BE2C (cell line): ENCODE data around the gene KRT33B. TPM values are rescaled to one million over a fixed set of nuclear protein-coding genes. Genes with fewer than 3 reads are reported as not detected.

Experiments
- DNase-seq: peaks from one replicate; pipeline ENCODE4 v3.0.0-alpha.2; 2020
- H3K27me3 ChIP-seq: fragments of 250-450 bp; sonication (Bioruptor Pico); 2 replicates; pipeline ENCODE4 v1.5.1; 2020; ENCODE audit warnings: mild to moderate bottlenecking
- H3K36me3 ChIP-seq: fragments of 250-450 bp; sonication (Bioruptor Pico); 2 replicates; pipeline ENCODE4 v1.5.1; 2020; ENCODE audit warnings: mild to moderate bottlenecking
- H3K4me1 ChIP-seq: fragments of 250-450 bp; sonication (Bioruptor Pico); 2 replicates; pipeline ENCODE4 v1.5.1; 2020
- H3K4me3 ChIP-seq: 2 replicates; pipeline ENCODE4 v1.5.1; 2011; ENCODE audit warnings: low read depth, low read length
- H3K9me3 ChIP-seq: fragments of 250-450 bp; sonication (Bioruptor Pico); 2 replicates; pipeline ENCODE4 v1.5.1; 2020
- CTCF ChIP-seq: IDR thresholded peaks from 2 replicates; pipeline ENCODE4 v1.5.1; 2012; ENCODE audit warnings: mild to moderate bottlenecking, low read depth, low read length
- polyA plus RNA-seq: library from polyadenylated mRNA; unstranded; fragments of >200 nt; gene quantifications from one replicate; pipeline ENCODE4 v1.2.1, GENCODE V29; 2012; ENCODE audit warnings: low read depth, missing spikeins; ENCODE audit not compliant: insufficient read length, insufficient read depth

Gene KRT33B
- polyA plus RNA-seq, result not detected

GRCh38 chr17:41369713-41370112, at the start of gene KRT33B:
Gene KRT33B, minus strand, starts transcription at chr17:41369813. Its CDS starts 63 bp downstream, at chr17:41369750.
- Histone ChIP-seq H3K9me3 (no peaks in the 10 kb centered on the region), H3K4me3 (no peak within 1 kb of the TSS), H3K27me3 (no peaks in the 10 kb centered on the region), H3K4me1 (no peaks in the 10 kb centered on the region), H3K36me3 (no peaks in the 10 kb centered on the region)
- DNase-seq, result no peak
- TF ChIP-seq CTCF, result no peak

- no peaks in the 10 kb centered on the region for H3K27me3 ChIP-seq
- no peaks in the 10 kb centered on the region for H3K9me3 ChIP-seq
- DNase-seq, result no peak
- H3K4me3 ChIP-seq, result no peak overlapping the region
- peaks cover 8% of the 10 kb centered on the region for H3K4me1 ChIP-seq
- H3K36me3 ChIP-seq, result no peaks in the 10 kb centered on the region
- no peak for TF ChIP-seq CTCF
Observed at GRCh38 chr17:41418116-41418860, 48.7 kb upstream of the KRT33B start.

DNA sequence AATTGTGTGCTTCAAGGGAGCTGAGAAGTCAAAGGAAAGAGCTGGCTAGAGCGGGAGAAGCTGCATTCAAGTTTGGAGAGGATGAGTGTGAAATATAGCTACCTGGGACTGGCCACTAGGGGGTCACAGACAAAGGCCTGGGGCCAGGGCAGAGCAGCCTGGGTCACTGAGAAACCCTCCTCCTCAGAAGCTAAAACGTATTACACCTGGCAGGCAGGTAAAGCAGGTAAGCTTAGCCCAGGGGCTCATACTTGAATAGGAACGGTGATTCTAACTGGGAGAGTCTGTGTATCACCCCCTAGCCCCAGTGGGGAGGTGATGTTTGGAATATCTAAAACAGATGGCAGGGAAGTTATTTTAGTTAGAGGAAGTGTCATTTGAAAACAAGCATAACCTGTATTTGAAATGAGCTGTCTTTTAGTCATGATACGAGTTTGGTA, 48.0 kb upstream of the KRT33B start:
- Histone ChIP-seq H3K9me3 (no peaks in the 10 kb centered on the region), H3K4me3 (no peak overlapping the region), H3K36me3 (no peaks in the 10 kb centered on the region), H3K27me3 (no peaks in the 10 kb centered on the region), H3K4me1 (peaks cover 8% of the 10 kb centered on the region)
- TF ChIP-seq CTCF, result peak; percentile 53
- no peak for DNase-seq

DNA sequence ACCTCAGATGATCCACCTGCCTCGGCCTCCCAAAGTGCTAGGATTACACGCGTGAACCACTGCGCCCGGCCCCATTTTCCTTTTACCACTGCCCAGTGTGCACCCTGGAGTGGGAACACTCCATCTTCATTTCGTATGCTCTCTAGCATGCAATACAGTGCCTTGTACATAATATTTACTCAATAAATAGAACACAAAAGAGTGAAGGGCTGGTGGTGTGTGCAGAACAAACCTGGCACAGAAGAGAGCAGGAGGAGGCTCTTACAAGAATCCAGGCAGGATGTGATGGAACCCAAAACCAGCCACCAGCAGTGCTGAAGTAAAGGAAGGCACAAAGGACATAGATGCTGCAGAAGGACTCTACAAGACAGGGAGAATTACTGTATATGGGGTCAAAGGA, 47.5 kb upstream of the KRT33B start:
- no peak for DNase-seq
- H3K36me3 ChIP-seq, result no peaks in the 10 kb centered on the region
- H3K4me1 ChIP-seq, result peaks cover 8% of the 10 kb centered on the region
- no peak for TF ChIP-seq CTCF
- H3K9me3 ChIP-seq, result no peaks in the 10 kb centered on the region
- H3K27me3 ChIP-seq, result no peaks in the 10 kb centered on the region
- no peak overlapping the region for H3K4me3 ChIP-seq

GRCh38 chr17:41416479-41416878, 46.9 kb upstream of the KRT33B start:
- no peak for TF ChIP-seq CTCF
- no peaks in the 10 kb centered on the region for H3K36me3 ChIP-seq
- DNase-seq, result no peak
- no peak overlapping the region for H3K4me3 ChIP-seq
- H3K9me3 ChIP-seq, result no peaks in the 10 kb centered on the region
- H3K4me1 ChIP-seq, result peaks cover 8% of the 10 kb centered on the region
- no peaks in the 10 kb centered on the region for H3K27me3 ChIP-seq

DNA sequence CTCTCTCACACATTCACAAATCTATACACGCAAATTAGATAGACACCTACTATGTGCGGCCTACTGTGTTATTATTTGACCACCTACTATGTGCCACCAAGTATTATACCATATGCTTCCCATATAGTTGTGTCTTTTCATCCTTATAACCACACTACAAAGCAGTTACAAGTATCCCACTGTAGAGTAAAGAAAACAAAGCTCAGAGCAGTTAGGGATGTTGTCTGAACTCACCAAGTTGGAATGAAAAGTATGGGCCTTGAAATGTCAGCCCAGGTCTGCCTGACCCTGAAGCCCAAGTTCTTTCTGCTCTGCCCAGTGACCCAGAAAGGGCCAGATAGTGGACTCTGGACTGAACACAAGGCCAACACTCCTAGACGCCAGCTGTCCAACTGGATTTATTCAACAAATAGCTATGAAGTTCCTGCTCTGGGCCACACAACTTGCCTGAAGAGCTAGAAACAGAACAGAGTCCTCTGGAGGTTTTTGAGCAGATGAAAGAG, 46.3 kb upstream of the KRT33B start:
- peaks cover 3% of the 10 kb centered on the region for H3K4me1 ChIP-seq
- no peak for TF ChIP-seq CTCF
- H3K9me3 ChIP-seq, result no peaks in the 10 kb centered on the region
- no peak overlapping the region for H3K4me3 ChIP-seq
- no peaks in the 10 kb centered on the region for H3K27me3 ChIP-seq
- DNase-seq, result no peak
- H3K36me3 ChIP-seq, result no peaks in the 10 kb centered on the region
